Endothelial cell of umbilical vein (primary cell): ENCODE measurements around the gene DIABLO. TPM values are rescaled to one million over a fixed set of nuclear protein-coding genes. Genes with fewer than 3 reads are reported as not detected.
A peak's percentile ranks its signal among the peaks of the same experiment; 100 is the strongest.

Experiments
- BruUV-seq: library from RNA; stranded (reverse); fragments of 400-500 nt; replicated peaks from 2 replicates; lab custom pipeline; 2021; lab: Mats Ljungman, UMichigan
- CTCF ChIA-PET: fragments of 300-600, 350-600 bp; sonication (Branson Sonifier 250); formaldehyde crosslinking; loops from one replicate; lab custom pipeline; 2021; ENCODE audit warnings: antibody characterized with exemption, inconsistent platforms; lab: Charles Lee
- POLR2A ChIA-PET: fragments of 300-600, 350-600 bp; sonication (Branson Sonifier 250); formaldehyde crosslinking; loops from one replicate; lab custom pipeline; 2021; ENCODE audit warnings: antibody characterized with exemption, inconsistent platforms; lab: Charles Lee
- DNase-seq: peaks from one replicate; pipeline ENCODE4 v3.0.0-alpha.2; 2011; ENCODE audit warnings: low read depth, low spot score
- FAIRE-seq: peaks from 2 replicates; lab custom pipeline; 2011; peaks lifted over from hg19 to GRCh38; lab: Jason Lieb, UNC
- H2AFZ ChIP-seq: 2 replicates; pipeline ENCODE4 v1.6.0; 2012; ENCODE audit warnings: low read depth, low read length, control low read depth, inconsistent platforms
- H3K27ac ChIP-seq: 2 replicates; pipeline ENCODE4 v1.5.1; 2011; ENCODE audit warnings: low read depth, mild to moderate bottlenecking, control low read depth, low read length, moderate library complexity; ENCODE audit not compliant: insufficient read depth
- H3K27me3 ChIP-seq, 2 experiments: 2 replicates each; pipeline versions ENCODE4 v1.6.0 to v1.6.1; 2011; ENCODE audit warnings: low read length in 2 of 2, mixed read lengths in 1 of 2; ENCODE audit not compliant: control insufficient read depth in 2 of 2, insufficient read depth in 2 of 2
- H3K36me3 ChIP-seq, 2 experiments: 2 replicates in 1 of 2; 3 replicates in 1 of 2; pipeline ENCODE4 v1.5.1; 2011; ENCODE audit warnings: low read length in 2 of 2, mild to moderate bottlenecking in 1 of 2, moderate library complexity in 1 of 2; ENCODE audit not compliant: control insufficient read depth in 2 of 2, insufficient read depth in 2 of 2; ENCODE audit errors: extremely low read depth in 1 of 2
- H3K4me1 ChIP-seq: 3 replicates; pipeline ENCODE4 v1.5.1; 2011; ENCODE audit warnings: mild to moderate bottlenecking, low read length; ENCODE audit not compliant: control insufficient read depth, insufficient read depth; ENCODE audit errors: extremely low read depth
- H3K4me2 ChIP-seq: 2 replicates; pipeline ENCODE4 v1.6.1; 2011; ENCODE audit warnings: low read length, control low read depth, mixed read lengths; ENCODE audit not compliant: insufficient read depth
- H3K4me3 ChIP-seq, 3 experiments: fragments of 200-600 bp in 1 of 3; sonication (generic), shearing (Covaris generic) in 1 of 3; replicated peaks in 1 of 3; 2 replicates each; pipeline ENCODE4 v1.5.1; 2011 to 2016; ENCODE audit warnings: control low read depth in 3 of 3, low read length in 3 of 3, mild to moderate bottlenecking in 2 of 3, inconsistent platforms in 1 of 3, low read depth in 1 of 3, moderate library complexity in 1 of 3; ENCODE audit not compliant: insufficient read depth in 1 of 3
- H3K79me2 ChIP-seq: 2 replicates; pipeline ENCODE4 v1.6.0; 2012; ENCODE audit warnings: low read length, inconsistent platforms; ENCODE audit not compliant: control insufficient read depth, insufficient read depth
- H3K9ac ChIP-seq: replicated peaks from 2 replicates; pipeline ENCODE3; 2011; ENCODE audit warnings: low read length, control low read depth; ENCODE audit not compliant: insufficient read depth; ENCODE audit errors: extremely low read depth
- H3K9me1 ChIP-seq: replicated peaks from 3 replicates; pipeline ENCODE4 v1.6.0; 2011; ENCODE audit warnings: mild to moderate bottlenecking, low read length; ENCODE audit not compliant: control insufficient read depth, insufficient read depth; ENCODE audit errors: extremely low read depth
- H3K9me3 ChIP-seq: replicated peaks from 2 replicates; pipeline ENCODE4 v1.5.1; 2012; ENCODE audit warnings: low read length, inconsistent platforms; ENCODE audit not compliant: control insufficient read depth, insufficient read depth
- H4K20me1 ChIP-seq: replicated peaks from 2 replicates; pipeline ENCODE3; 2011; ENCODE audit warnings: mild to moderate bottlenecking, low read length; ENCODE audit not compliant: control insufficient read depth, insufficient read depth; ENCODE audit errors: extremely low read depth
- FOS ChIP-seq: IDR thresholded peaks from 2 replicates; pipeline ENCODE4 v1.6.1; 2011; ENCODE audit warnings: mild to moderate bottlenecking, low read length, moderate library complexity, borderline replicate concordance; ENCODE audit not compliant: insufficient read depth
- MYC ChIP-seq: IDR thresholded peaks from one replicate; pipeline ENCODE4 v1.6.1; 2011; ENCODE audit warnings: mild to moderate bottlenecking, low read depth, low read length
- dilution Hi-C: fragments of 300-500 bp; cut with MboI; formaldehyde crosslinking; loops from one replicate; pipeline ENCODE4 v1.15.0; 2019; ENCODE audit warnings: low sequenced_read_pairs; ENCODE audit not compliant: extremely low pct_ligation_motif_present
- intact Hi-C: fragments of 100-400 bp; cut with micrococcal nuclease; formaldehyde crosslinking; loops from one replicate; pipeline ENCODE4 v1.10.0; 2022
- polyA plus RNA-seq, 4 experiments: library from polyadenylated mRNA; depleted of rRNA in 3 of 4; stranded (reverse) in 3 of 4; unstranded in 1 of 4; fragments of >200 nt; gene quantifications; 2 replicates each; pipeline versions ENCODE4 v1.2.1 to v1.2.3, GENCODE V29; 2011 to 2012; ENCODE audit warnings: missing spikeins in 1 of 4
- total RNA-seq: library from RNA; stranded (reverse); gene quantifications from 2 replicates; pipeline ENCODE4 v1.2.3, GENCODE V29; 2021
- TF ChIP-seq, protein P1 (sequence below), 2 donors: IDR thresholded peaks; 1 replicate in 1 of 2; 2 replicates in 1 of 2; pipeline ENCODE4 v1.5.1; 2011; ENCODE audit warnings: low read length in 2 of 2, mild to moderate bottlenecking in 2 of 2, moderate library complexity in 2 of 2, control low read depth in 1 of 2, inconsistent platforms in 1 of 2, low read depth in 1 of 2; ENCODE audit not compliant: insufficient read depth in 1 of 2; ENCODE audit errors: extremely low read depth in 1 of 2
- TF ChIP-seq, protein P2 (sequence below): IDR thresholded peaks from 2 replicates; pipeline ENCODE4 v1.6.1; 2011; ENCODE audit not compliant: insufficient read depth, insufficient read length

DIABLO gene
- total and polyA plus RNA-seq, 2 donors (not counting 3 experiments of a cell fraction or from before 2014, with no cell fraction given), result 49.9 to 55.4 TPM

DNA sequence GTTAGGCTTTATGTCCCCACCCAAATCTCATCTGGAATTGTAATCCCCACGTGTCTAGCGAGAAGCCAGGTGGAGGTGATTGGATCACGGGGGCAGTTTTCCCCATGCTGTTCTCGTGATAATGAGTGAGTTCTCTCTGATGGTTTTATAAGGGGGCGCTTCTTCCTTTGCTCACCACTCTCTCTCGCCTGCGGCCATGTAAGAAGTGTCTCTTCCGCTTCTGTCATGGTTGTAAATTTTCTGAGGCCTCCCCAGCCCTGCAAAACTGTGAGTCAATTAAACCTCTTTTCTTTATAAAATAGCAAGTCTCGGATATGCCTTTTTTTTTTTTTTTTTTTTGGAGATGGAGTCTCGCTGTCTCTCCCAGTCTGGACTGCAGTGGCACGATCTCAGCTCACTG, 65.1 kb downstream of the DIABLO start:
- H3K4me2 ChIP-seq, result no peak overlapping the region
- H3K27ac ChIP-seq, result no peak overlapping the region
- no peak overlapping the region for H2AFZ ChIP-seq
- dilution Hi-C loops (no loop called here), intact Hi-C loops (loop anchor here (1.0 kb wide), 1 partner anchor 31 kb away; no protein-coding TSS in a partner anchor)
- BruUV-seq, result no TSS peak
- H3K79me2 ChIP-seq, result no peaks in the 10 kb centered on the region
- no peak for TF ChIP-seq FOS
- TF ChIP-seq, protein P1, sequence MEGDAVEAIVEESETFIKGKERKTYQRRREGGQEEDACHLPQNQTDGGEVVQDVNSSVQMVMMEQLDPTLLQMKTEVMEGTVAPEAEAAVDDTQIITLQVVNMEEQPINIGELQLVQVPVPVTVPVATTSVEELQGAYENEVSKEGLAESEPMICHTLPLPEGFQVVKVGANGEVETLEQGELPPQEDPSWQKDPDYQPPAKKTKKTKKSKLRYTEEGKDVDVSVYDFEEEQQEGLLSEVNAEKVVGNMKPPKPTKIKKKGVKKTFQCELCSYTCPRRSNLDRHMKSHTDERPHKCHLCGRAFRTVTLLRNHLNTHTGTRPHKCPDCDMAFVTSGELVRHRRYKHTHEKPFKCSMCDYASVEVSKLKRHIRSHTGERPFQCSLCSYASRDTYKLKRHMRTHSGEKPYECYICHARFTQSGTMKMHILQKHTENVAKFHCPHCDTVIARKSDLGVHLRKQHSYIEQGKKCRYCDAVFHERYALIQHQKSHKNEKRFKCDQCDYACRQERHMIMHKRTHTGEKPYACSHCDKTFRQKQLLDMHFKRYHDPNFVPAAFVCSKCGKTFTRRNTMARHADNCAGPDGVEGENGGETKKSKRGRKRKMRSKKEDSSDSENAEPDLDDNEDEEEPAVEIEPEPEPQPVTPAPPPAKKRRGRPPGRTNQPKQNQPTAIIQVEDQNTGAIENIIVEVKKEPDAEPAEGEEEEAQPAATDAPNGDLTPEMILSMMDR (IDR thresholded peaks at IDR 0.05; ENCODE audit: extremely low read depth in 1 of 2, insufficient read depth in 1 of 2, low read depth in 1 of 2, low read length in 2 of 2), result no peak
- TF ChIP-seq, protein P2, sequence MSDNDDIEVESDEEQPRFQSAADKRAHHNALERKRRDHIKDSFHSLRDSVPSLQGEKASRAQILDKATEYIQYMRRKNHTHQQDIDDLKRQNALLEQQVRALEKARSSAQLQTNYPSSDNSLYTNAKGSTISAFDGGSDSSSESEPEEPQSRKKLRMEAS, result no peak
- ChIA-PET CTCF (no interaction called here), POLR2A (no interaction called here)
- no peak overlapping the region for H3K4me3 ChIP-seq
- H3K4me1 ChIP-seq, result no peaks in the 10 kb centered on the region
- no peaks in the 10 kb centered on the region for H3K36me3 ChIP-seq
- no peaks in the 10 kb centered on the region for H3K9me3 ChIP-seq
- FAIRE-seq, result no peak
- no peaks in the 10 kb centered on the region for H4K20me1 ChIP-seq
- no peak overlapping the region for H3K9ac ChIP-seq
- no peak for DNase-seq
- H3K27me3 ChIP-seq, result no peaks in the 10 kb centered on the region
- no peaks in the 10 kb centered on the region for H3K9me1 ChIP-seq

DNA sequence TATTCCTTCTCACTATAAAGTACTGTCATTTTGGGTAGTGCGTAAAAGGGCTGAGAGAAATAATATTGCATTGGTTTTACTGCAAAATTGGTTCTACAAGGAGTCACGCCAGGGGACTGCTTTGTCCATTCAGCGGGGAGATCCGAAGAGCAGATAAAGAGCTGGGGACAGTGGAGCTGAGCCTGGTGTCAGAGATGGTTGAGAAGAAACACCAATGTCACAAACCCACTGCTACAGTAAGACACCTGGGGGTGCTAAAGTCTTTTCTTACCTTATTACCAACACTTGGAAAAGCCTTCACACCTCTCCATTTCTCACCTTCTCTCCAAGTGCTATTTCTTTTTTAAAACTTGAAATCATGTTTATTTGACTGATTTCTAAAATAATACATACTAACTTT, 66.0 kb downstream of the DIABLO start:
- Histone ChIP-seq H3K9me3 (no peaks in the 10 kb centered on the region), H3K4me2 (no peak overlapping the region), H2AFZ (no peak overlapping the region), H3K9ac (no peak overlapping the region), H3K4me1 (no peaks in the 10 kb centered on the region), H3K4me3 (no peak overlapping the region), H3K79me2 (no peaks in the 10 kb centered on the region), H3K27ac (no peak overlapping the region), H3K36me3 (no peaks in the 10 kb centered on the region), H3K9me1 (no peaks in the 10 kb centered on the region), H3K27me3 (no peaks in the 10 kb centered on the region), H4K20me1 (no peaks in the 10 kb centered on the region)
- BruUV-seq, result no TSS peak
- intact Hi-C loops, result loop anchor here (1.0 kb wide), 1 partner anchor 31 kb away; no protein-coding TSS in a partner anchor
- FAIRE-seq (no peak), DNase-seq (no peak)
- TF ChIP-seq MYC, result no peak
- TF ChIP-seq, protein P1 (IDR thresholded peaks at IDR 0.05; ENCODE audit: extremely low read depth in 1 of 2, insufficient read depth in 1 of 2, low read depth in 1 of 2, low read length in 2 of 2), result peak in 1 of 2 donors; percentile 5
- dilution Hi-C loops, result no loop called here
- ChIA-PET CTCF (interaction anchor here (4.0 kb wide), 1 partner anchor 31 kb away, joined by 18 read pairs; no protein-coding TSS in a partner anchor), POLR2A (no interaction called here)
